C4-2B (cell line): ENCODE results near the gene PDE4DIP.
"Not testable (repeated sequence)": the region's sequence is repeated elsewhere in the genome, so short reads cannot be mapped to it uniquely, and the experiment has no call there.

ENCODE experiments used
- CTCF ChIP-seq: fragments of 450-650 bp; conservative IDR thresholded peaks from 2 replicates; pipeline ENCODE4 v1.5.1; 2017; ENCODE audit warnings: mild to moderate bottlenecking
- ZFX ChIP-seq: fragments of 450-650 bp; IDR thresholded peaks from 2 replicates; pipeline ENCODE4 v1.6.1; 2017

GRCh38 chr1:148888597-148888996 is 44.4 kb downstream of the PDE4DIP start:
- not testable (repeated sequence) for TF ChIP-seq CTCF, ZFX
